ENCODE measurements around the gene ARHGAP33. TPM values are rescaled to one million over a fixed set of nuclear protein-coding genes. Genes with fewer than 3 reads are reported as not detected.

Gene ARHGAP33
- total and polyA plus RNA-seq, 10 of the 15 experiments (the other 5 are each of a cell fraction or from before 2014, with no cell fraction given): 0.05 to 22.9 (median 2.3) TPM; not detected in 1

DNA sequence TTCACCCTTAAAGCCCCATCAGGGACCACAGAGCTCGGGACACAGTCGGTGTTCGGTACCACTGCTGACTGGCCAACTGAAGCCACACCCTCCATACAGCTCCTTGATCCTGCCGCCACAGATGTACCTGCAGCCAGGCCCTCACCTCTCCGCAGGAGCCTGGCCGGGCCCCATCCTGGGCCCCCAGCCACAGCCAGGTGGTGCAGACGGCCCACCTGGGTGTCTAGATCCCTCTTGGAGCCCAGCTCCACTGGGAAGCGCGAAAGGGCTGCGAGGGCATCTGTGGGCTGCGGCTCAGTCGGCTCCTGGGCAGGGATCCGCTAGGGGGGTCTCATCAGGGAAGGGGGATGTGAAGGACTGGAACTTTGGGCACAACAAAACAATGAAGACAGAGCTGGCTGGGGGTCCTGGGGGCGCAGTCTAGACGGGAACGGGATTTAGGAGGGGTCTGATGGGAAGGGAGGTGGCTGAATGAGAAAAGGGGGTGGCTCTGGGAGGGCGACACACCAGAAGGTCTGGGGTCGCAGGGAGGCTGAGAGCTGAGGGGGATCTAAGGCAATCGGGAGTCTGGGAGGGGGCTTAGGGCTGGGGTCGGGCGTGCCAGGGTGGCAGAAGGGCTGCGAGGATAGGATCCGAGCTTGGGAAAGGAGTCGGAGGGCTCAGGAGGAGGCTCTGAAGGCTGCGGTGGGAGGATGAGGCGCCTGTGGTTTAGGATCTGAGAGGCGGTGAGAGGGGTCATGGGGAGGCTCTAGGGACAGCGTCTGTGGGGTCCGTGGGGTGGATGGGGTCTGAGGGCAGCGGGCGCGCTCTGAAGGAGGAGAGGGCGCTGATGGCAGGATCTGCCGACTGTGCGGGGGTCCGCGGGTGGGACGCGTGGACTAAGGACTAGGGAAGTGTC, 21.5 kb downstream of the ARHGAP33 start:
- no peaks in the 10 kb centered on the region for H4K20me1 ChIP-seq (ENCODE audit: control insufficient read depth, insufficient read depth)
- no peak overlapping the region for H3K4me2 ChIP-seq (ENCODE audit: control insufficient read depth, insufficient read depth)
- ChIA-PET RAD21 (ENCODE audit: unreplicated experiment) (no interaction called here), POLR2A (no interaction called here), CTCF (no interaction called here), SMC1A (ENCODE audit: uncharacterized antibody, unreplicated experiment) (no interaction called here)
- H3K9me3 ChIP-seq (replicated peaks; ENCODE audit: control insufficient read depth, insufficient read depth, low read length): no peaks in the 10 kb centered on the region
- no peak overlapping the region for H3K27ac ChIP-seq (ENCODE audit: control insufficient read depth, insufficient read depth)
- no peak overlapping the region for H3K4me3 ChIP-seq
- H3K27me3 ChIP-seq (replicated peaks in 1 of 2; ENCODE audit: control insufficient read depth in 2 of 2, insufficient read depth in 2 of 2, low read length in 1 of 2): peaks cover 0 to 2% of the 10 kb centered on the region in 2 experiments; a peak in 1 of 4 replicates
- H3K9ac ChIP-seq (ENCODE audit: control insufficient read depth, insufficient read depth, low read length): no peak overlapping the region
- TF ChIP-seq POLR2A (IDR thresholded peaks at IDR 0.05; ENCODE audit: low read depth, low read length) (no peak), PAX5 (IDR thresholded peaks at IDR 0.05; ENCODE audit: borderline replicate concordance, low read depth, low read length) (no peak), BCL3 (IDR thresholded peaks at IDR 0.05; ENCODE audit: borderline replicate concordance, insufficient read depth, low read depth, low read length, poor library complexity, severe bottlenecking) (no peak), ZNF207 (IDR thresholded peaks at IDR 0.05; ENCODE audit: borderline replicate concordance) (no peak), KAT2A (conservative IDR thresholded peaks at IDR 0.05; ENCODE audit: control insufficient read depth, low read depth, low read length) (no peak), NFXL1 (IDR thresholded peaks at IDR 0.05; ENCODE audit: borderline replicate concordance) (no peak), ASH2L (IDR thresholded peaks at IDR 0.05; ENCODE audit: borderline replicate concordance, low read depth) (no peak), IKZF1 (conservative IDR thresholded peaks at IDR 0.05) (no peak), ZSCAN29 (IDR thresholded peaks at IDR 0.05) (no peak), NFYB (IDR thresholded peaks at IDR 0.05; ENCODE audit: insufficient read depth, low read depth, low read length) (no peak), FOXM1 (IDR thresholded peaks at IDR 0.05; ENCODE audit: low read depth, low read length) (no peak), SIN3A (IDR thresholded peaks at IDR 0.05; ENCODE audit: low read depth, low read length) (no peak)
- TF ChIP-seq, protein P1, sequence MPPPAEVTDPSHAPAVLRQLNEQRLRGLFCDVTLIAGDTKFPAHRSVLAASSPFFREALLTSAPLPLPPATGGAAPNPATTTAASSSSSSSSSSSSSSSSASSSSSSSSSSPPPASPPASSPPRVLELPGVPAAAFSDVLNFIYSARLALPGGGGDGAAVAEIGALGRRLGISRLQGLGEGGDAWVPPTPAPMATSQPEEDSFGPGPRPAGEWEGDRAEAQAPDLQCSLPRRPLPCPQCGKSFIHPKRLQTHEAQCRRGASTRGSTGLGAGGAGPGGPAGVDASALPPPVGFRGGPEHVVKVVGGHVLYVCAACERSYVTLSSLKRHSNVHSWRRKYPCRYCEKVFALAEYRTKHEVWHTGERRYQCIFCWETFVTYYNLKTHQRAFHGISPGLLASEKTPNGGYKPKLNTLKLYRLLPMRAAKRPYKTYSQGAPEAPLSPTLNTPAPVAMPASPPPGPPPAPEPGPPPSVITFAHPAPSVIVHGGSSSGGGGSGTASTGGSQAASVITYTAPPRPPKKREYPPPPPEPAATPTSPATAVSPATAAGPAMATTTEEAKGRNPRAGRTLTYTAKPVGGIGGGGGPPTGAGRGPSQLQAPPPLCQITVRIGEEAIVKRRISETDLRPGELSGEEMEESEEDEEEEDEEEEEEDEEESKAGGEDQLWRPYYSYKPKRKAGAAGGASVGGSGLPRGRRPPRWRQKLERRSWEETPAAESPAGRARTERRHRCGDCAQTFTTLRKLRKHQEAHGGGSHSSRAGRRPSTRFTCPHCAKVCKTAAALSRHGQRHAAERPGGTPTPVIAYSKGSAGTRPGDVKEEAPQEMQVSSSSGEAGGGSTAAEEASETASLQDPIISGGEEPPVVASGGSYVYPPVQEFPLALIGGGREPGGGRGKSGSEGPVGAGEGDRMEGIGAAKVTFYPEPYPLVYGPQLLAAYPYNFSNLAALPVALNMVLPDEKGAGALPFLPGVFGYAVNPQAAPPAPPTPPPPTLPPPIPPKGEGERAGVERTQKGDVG (CRISPR knock-in tag; IDR thresholded peaks at IDR 0.05): no peak
- TF ChIP-seq, protein P2, sequence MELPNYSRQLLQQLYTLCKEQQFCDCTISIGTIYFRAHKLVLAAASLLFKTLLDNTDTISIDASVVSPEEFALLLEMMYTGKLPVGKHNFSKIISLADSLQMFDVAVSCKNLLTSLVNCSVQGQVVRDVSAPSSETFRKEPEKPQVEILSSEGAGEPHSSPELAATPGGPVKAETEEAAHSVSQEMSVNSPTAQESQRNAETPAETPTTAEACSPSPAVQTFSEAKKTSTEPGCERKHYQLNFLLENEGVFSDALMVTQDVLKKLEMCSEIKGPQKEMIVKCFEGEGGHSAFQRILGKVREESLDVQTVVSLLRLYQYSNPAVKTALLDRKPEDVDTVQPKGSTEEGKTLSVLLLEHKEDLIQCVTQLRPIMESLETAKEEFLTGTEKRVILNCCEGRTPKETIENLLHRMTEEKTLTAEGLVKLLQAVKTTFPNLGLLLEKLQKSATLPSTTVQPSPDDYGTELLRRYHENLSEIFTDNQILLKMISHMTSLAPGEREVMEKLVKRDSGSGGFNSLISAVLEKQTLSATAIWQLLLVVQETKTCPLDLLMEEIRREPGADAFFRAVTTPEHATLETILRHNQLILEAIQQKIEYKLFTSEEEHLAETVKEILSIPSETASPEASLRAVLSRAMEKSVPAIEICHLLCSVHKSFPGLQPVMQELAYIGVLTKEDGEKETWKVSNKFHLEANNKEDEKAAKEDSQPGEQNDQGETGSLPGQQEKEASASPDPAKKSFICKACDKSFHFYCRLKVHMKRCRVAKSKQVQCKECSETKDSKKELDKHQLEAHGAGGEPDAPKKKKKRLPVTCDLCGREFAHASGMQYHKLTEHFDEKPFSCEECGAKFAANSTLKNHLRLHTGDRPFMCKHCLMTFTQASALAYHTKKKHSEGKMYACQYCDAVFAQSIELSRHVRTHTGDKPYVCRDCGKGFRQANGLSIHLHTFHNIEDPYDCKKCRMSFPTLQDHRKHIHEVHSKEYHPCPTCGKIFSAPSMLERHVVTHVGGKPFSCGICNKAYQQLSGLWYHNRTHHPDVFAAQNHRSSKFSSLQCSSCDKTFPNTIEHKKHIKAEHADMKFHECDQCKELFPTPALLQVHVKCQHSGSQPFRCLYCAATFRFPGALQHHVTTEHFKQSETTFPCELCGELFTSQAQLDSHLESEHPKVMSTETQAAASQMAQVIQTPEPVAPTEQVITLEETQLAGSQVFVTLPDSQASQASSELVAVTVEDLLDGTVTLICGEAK (IDR thresholded peaks at IDR 0.05; ENCODE audit: borderline replicate concordance): no peak
- DNase-seq (ENCODE audit: low read depth, low spot score): no peak
- ATAC-seq: no peak
- in situ Hi-C loops (cut with MboI): no loop called here
- 33% methylated on average over 30 of the region's 39 CpGs for WGBS (ENCODE audit: insufficient coverage, insufficient replicate concordance, low lambda C conversion rate, missing lambda C conversion rate)
- intact Hi-C loops (cut with micrococcal nuclease; ENCODE audit: unreplicated experiment): no loop called here
- no peaks in the 10 kb centered on the region for H3K36me3 ChIP-seq (ENCODE audit: control insufficient read depth in 2 of 2, insufficient read depth in 2 of 2, low read length in 1 of 2)
- no peaks in the 10 kb centered on the region for H3K79me2 ChIP-seq (ENCODE audit: control insufficient read depth, insufficient read depth, low read length)
- H2AFZ ChIP-seq (ENCODE audit: control insufficient read depth, low read depth, low read length): no peak overlapping the region
- no peaks in the 10 kb centered on the region for H3K4me1 ChIP-seq (ENCODE audit: control insufficient read depth, insufficient read depth, low read length)
- no peak for FAIRE-seq
- no TSS peak for BruUV-seq (replicated peaks)
